HG03135 (cell line): ENCODE data around the gene SSX2B.
"Not testable (repeated sequence)": the region's sequence is repeated elsewhere in the genome, so short reads cannot be mapped to it uniquely, and the experiment has no call there.

ENCODE experiments used
- ATAC-seq: cut with Tn5 transposase; IDR thresholded peaks from one replicate; pipeline ENCODE4 v1.9.1; 2021; ENCODE audit warnings: mild to moderate bottlenecking, moderate library complexity; ENCODE audit not compliant: unreplicated experiment

The SSX2B gene, protein sequence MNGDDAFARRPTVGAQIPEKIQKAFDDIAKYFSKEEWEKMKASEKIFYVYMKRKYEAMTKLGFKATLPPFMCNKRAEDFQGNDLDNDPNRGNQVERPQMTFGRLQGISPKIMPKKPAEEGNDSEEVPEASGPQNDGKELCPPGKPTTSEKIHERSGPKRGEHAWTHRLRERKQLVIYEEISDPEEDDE

DNA sequence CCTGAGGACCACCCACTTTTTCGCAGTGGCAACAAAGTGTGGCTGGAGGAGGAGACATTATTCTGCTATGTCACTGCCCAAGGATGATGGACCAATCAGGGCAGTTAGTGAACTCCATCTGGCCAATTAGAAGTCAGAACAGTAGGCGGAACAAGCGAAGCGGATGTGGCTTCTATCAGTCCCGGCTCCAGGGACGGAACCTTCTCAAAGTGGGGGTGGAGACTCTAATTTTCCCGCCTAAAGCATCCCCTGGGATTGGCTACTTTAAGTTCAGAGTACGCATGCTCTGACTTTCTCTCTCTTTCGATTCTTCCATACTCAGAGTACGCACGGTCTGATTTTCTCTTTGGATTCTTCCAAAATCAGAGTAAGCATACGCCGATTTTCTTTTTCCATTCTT is at the start of gene SSX2B:
SSX2B (plus strand) TSS at position 301 of the 400 bp plus-strand sequence. CDS start 1,429 bp downstream, outside the sequence.
- ATAC-seq: not testable (repeated sequence)

DNA sequence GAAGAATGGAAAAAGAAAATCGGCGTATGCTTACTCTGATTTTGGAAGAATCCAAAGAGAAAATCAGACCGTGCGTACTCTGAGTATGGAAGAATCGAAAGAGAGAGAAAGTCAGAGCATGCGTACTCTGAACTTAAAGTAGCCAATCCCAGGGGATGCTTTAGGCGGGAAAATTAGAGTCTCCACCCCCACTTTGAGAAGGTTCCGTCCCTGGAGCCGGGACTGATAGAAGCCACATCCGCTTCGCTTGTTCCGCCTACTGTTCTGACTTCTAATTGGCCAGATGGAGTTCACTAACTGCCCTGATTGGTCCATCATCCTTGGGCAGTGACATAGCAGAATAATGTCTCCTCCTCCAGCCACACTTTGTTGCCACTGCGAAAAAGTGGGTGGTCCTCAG is 44.0 kb upstream of the SSX2B start, which contains the start of gene SSX2:
SSX2 (minus strand) TSS at position 101 of the 400 bp plus-strand sequence. CDS start 1,429 bp downstream, outside the sequence.
- ATAC-seq: not testable (repeated sequence)

DNA sequence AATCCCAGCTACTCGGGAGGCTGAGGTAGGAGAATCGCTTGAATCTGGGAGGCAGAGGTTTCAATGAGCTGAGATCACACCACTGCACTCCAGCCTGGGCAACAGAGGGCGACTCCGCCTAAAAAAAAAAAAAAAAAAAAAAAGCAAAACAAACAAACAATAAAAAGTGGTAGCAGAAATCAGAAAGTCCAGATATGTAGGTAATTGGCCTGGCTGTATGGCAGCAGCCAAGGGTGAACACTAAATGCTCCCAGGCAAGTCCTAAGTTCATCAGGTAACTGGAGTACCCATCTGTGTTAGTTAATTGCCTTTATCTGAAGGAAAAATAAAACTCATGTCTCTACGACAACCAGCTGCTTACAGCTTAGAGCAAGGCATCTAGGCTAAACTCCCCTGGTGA is 14.9 kb downstream of the SSX2B start:
- not testable (repeated sequence) for ATAC-seq

DNA sequence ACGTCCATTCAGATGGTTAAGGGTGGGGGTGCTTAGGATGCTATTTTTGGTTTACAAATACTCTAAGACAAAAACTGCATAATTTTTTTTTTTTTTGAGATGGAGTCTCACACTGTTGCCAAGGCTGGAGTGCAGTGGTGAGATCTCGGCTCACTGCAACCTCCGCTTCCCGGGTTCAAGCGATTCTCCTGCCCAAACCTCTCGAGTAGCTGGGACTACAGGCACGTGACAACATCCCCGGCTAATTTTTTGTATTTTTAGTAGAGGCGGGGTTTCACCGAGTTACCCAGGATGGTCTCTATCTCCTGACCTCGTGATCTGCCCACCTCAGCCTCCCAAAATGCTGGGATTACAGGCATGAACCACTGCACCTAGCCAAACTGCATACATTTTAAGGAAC is 22.5 kb downstream of the SSX2B start:
- not testable (repeated sequence) for ATAC-seq

DNA sequence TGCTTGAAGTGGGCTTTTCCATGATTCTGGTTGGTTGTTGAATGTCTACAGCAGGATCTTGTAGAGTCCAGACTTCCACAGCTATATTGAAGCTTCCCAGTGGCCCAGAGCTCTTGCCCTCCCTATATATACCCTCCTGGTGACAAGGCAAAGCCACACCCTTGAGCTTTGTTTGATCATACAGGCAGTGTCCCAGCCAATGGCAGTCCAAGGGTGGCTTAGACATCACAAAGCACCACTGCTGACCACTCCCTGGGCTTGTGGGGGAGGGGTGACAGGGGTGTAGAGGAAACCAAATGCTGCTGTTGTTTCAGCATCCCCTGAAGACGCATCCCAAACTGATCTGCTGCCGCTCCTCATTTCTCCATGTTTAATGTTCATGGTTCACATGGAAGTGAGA is 46.3 kb downstream of the SSX2B start, which contains the start of gene SPANXN5:
SPANXN5 (minus strand) TSS at position 101 of the 400 bp plus-strand sequence; CDS start at position 22, 79 bp downstream.
- ATAC-seq: not testable (repeated sequence)

DNA sequence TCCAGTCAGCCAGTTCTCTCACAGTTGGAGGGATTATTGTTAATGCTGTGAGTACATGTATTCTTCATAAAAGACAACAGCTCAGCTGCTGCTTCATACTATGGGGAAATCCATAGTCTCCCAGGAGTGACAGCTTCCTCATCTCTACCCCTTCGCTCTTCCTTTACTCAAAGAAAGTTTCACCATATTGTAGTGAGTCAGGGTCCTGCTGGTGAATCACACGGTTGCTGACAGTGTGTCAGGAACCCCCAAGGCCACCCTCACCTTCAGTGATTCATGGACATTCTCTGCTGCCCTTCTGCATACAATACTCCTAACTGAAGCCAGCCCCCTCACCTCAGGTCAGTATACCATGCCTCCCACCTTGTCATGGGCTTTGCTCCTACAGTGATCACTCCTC is 53.8 kb downstream of the SSX2B start:
- not testable (repeated sequence) for ATAC-seq
